Liver (tissue), 9 donors: ENCODE results near the gene FBF1. TPM values are rescaled to one million over a fixed set of nuclear protein-coding genes. Genes with fewer than 3 reads are reported as not detected.

Experiments
- DNase-seq: peaks from one replicate; pipeline ENCODE4 v3.0.0-alpha.2; 2017; ENCODE audit warnings: low spot score
- H3K27ac ChIP-seq, 2 donors: one replicate each; pipeline ENCODE4 v1.7.0; 2013; ENCODE audit warnings: inconsistent platforms in 2 of 2, low read length in 2 of 2, control low read depth in 1 of 2, low read depth in 1 of 2, mild to moderate bottlenecking in 1 of 2
- H3K27me3 ChIP-seq, 4 donors: one replicate each; pipeline versions ENCODE4 v1.6.1 to v1.7.0; 2013; ENCODE audit warnings: low read length in 3 of 4, inconsistent platforms in 1 of 4, mild to moderate bottlenecking in 1 of 4, moderate library complexity in 1 of 4; ENCODE audit not compliant: control insufficient read depth in 4 of 4, insufficient read depth in 4 of 4
- H3K36me3 ChIP-seq, 4 donors: one replicate each; pipeline versions ENCODE4 v1.6.1 to v1.7.0; 2013; ENCODE audit warnings: low read length in 3 of 4, mild to moderate bottlenecking in 3 of 4, low read depth in 1 of 4, moderate library complexity in 1 of 4; ENCODE audit not compliant: control insufficient read depth in 4 of 4, insufficient read depth in 3 of 4
- H3K4me1 ChIP-seq, 4 donors: one replicate each; pipeline versions ENCODE4 v1.6.1 to v1.7.0; 2013; ENCODE audit warnings: low read length in 3 of 4, mild to moderate bottlenecking in 3 of 4, moderate library complexity in 1 of 4; ENCODE audit not compliant: control insufficient read depth in 4 of 4, insufficient read depth in 4 of 4
- H3K4me3 ChIP-seq, 3 donors: one replicate each; pipeline versions ENCODE4 v1.6.1 to v1.7.0; 2013; ENCODE audit warnings: low read length in 3 of 3, control low read depth in 1 of 3, low read depth in 1 of 3, mild to moderate bottlenecking in 1 of 3
- H3K9ac ChIP-seq, 2 donors: one replicate each; pipeline ENCODE4 v1.7.0; 2013; ENCODE audit warnings: low read length in 2 of 2, mild to moderate bottlenecking in 2 of 2, moderate library complexity in 2 of 2, control low read depth in 1 of 2, low read depth in 1 of 2
- H3K9me3 ChIP-seq, 4 donors: one replicate each; pipeline versions ENCODE4 v1.6.1 to v1.7.0; 2013; ENCODE audit warnings: low read length in 3 of 4; ENCODE audit not compliant: control insufficient read depth in 4 of 4
- ATF3 ChIP-seq: IDR thresholded peaks from 2 replicates; pipeline ENCODE4 v1.6.1; 2016; ENCODE audit warnings: antibody characterized with exemption
- EGR1 ChIP-seq, 2 donors: IDR thresholded peaks; 2 replicates each; pipeline ENCODE4 v1.6.1; 2016 to 2018; ENCODE audit warnings: antibody characterized with exemption in 2 of 2, low read depth in 2 of 2
- FOXA1 ChIP-seq: IDR thresholded peaks from 2 replicates; pipeline ENCODE4 v1.6.1; 2016; ENCODE audit warnings: antibody characterized with exemption
- FOXA2 ChIP-seq: IDR thresholded peaks from 2 replicates; pipeline ENCODE4 v1.6.1; 2016; ENCODE audit warnings: antibody characterized with exemption
- GABPA ChIP-seq, 2 donors: IDR thresholded peaks in 1 of 2; conservative IDR thresholded peaks in 1 of 2; 2 replicates each; pipeline ENCODE4 v1.6.1; 2016; ENCODE audit warnings: antibody characterized with exemption in 2 of 2, mild to moderate bottlenecking in 1 of 2, moderate library complexity in 1 of 2
- HNF4A ChIP-seq, 2 donors: conservative IDR thresholded peaks; 2 replicates each; pipeline ENCODE4 v1.6.1; 2016; ENCODE audit warnings: antibody characterized with exemption in 2 of 2, mild to moderate bottlenecking in 2 of 2
- HNF4G ChIP-seq: IDR thresholded peaks from 2 replicates; pipeline ENCODE4 v1.6.1; 2016; ENCODE audit warnings: antibody characterized with exemption
- JUND ChIP-seq, 2 donors: IDR thresholded peaks; 2 replicates each; pipeline ENCODE4 v1.6.1; 2016; ENCODE audit warnings: antibody characterized with exemption in 2 of 2
- MAX ChIP-seq: IDR thresholded peaks from 2 replicates; pipeline ENCODE4 v1.6.1; 2016; ENCODE audit warnings: antibody characterized with exemption
- NR2F2 ChIP-seq: IDR thresholded peaks from 2 replicates; pipeline ENCODE4 v1.6.1; 2016; ENCODE audit warnings: antibody characterized with exemption
- RAD21 ChIP-seq, 2 donors: IDR thresholded peaks; 2 replicates each; pipeline ENCODE4 v1.6.1; 2016; ENCODE audit warnings: antibody characterized with exemption in 2 of 2, mild to moderate bottlenecking in 2 of 2
- REST ChIP-seq: IDR thresholded peaks from 2 replicates; pipeline ENCODE4 v1.6.1; 2016; ENCODE audit warnings: antibody characterized with exemption, mild to moderate bottlenecking
- SP1 ChIP-seq: IDR thresholded peaks from 2 replicates; pipeline ENCODE4 v1.6.1; 2018; ENCODE audit warnings: antibody characterized with exemption, mild to moderate bottlenecking
- TAF1 ChIP-seq: conservative IDR thresholded peaks from 2 replicates; pipeline ENCODE4 v1.6.1; 2016; ENCODE audit warnings: antibody characterized with exemption, mild to moderate bottlenecking
- YY1 ChIP-seq: IDR thresholded peaks from 2 replicates; pipeline ENCODE4 v1.6.1; 2016; ENCODE audit warnings: antibody characterized with exemption, mild to moderate bottlenecking
- ZBTB33 ChIP-seq: IDR thresholded peaks from 2 replicates; pipeline ENCODE4 v1.6.1; 2016; ENCODE audit warnings: antibody characterized with exemption
- WGBS: extraction: QIAGEN DNeasy Blood & Tissue Kit; methylation state at CpG from one replicate; pipeline ENCODE4 v1.1.7; 2013; 5-methylcytosine and 5-hydroxymethylcytosine counted together
- polyA plus RNA-seq, 2 donors: library from polyadenylated mRNA; stranded (reverse) in 1 of 2; unstranded in 1 of 2; fragments of 200-250 nt in 1 of 2; fragments of >200 nt in 1 of 2; fragmentation: Nextera tagmentation in 1 of 2; extraction: Ambion mirVana in 1 of 2; gene quantifications; one replicate each; pipeline versions ENCODE4 v1.2.1 to v1.2.3, GENCODE V29; 2013 to 2015
- total RNA-seq, 2 donors: library from RNA; depleted of rRNA; stranded (reverse); fragments of >200 nt; gene quantifications; one replicate each; pipeline ENCODE4 v1.2.3, GENCODE V29; 2014
- donor health status: healthy.
- donor health status: healthy.
- donor health status: healthy.
- donor health status: healthy.
- donor health status: healthy.

The FBF1 gene
- total and polyA plus RNA-seq, 4 donors = 0.39 to 5.6 (median 1.7) TPM

- DNase-seq = no peak
- Histone ChIP-seq H3K4me3 (no peak overlapping the region), H3K36me3 (peaks cover 2 to 32% (median 24%) of the 10 kb centered on the region in 4 donors), H3K27me3 (no peaks in the 10 kb centered on the region), H3K9ac (no peak overlapping the region), H3K4me1 (peaks cover 0 to 17% (median 9%) of the 10 kb centered on the region in 4 donors), H3K9me3 (no peaks in the 10 kb centered on the region), H3K27ac (no peak overlapping the region)
- 96% methylated on average over 4 of the region's 4 CpGs for WGBS
- TF ChIP-seq JUND (IDR thresholded peaks at IDR 0.05) (no peak), SP1 (no peak), ATF3 (no peak), MAX (no peak), HNF4A (conservative IDR thresholded peaks at IDR 0.05) (no peak), FOXA2 (no peak), TAF1 (no peak), FOXA1 (no peak), RAD21 (IDR thresholded peaks at IDR 0.05) (no peak), GABPA (IDR thresholded peaks at IDR 0.05 in 1 of 2, conservative IDR thresholded peaks at IDR 0.05 in 1 of 2) (no peak), NR2F2 (no peak), ZBTB33 (no peak), EGR1 (IDR thresholded peaks at IDR 0.05; ENCODE audit: low read depth in 2 of 2) (no peak), YY1 (no peak)
These were observed 1.6 kb upstream of the FBF1 start for GRCh38 chr17:75942473-75942872.

- WGBS = 27% methylated on average over 6 of the region's 6 CpGs
These were observed 589 bp upstream of the FBF1 start for GRCh38 chr17:75941442-75941819.

More at GRCh38 chr17:75941442-75941819, 589 bp upstream of the FBF1 start:
- H3K27ac ChIP-seq = peak overlapping the region; percentile 65 to 82
- H3K27me3 ChIP-seq = no peaks in the 10 kb centered on the region
- TF ChIP-seq NR2F2 = no peak
- no peak for TF ChIP-seq REST
- TF ChIP-seq TAF1 = no peak
- no peak for TF ChIP-seq ZBTB33
- TF ChIP-seq HNF4G = peak; percentile 10
- TF ChIP-seq RAD21 (IDR thresholded peaks at IDR 0.05) = no peak
- TF ChIP-seq GABPA (IDR thresholded peaks at IDR 0.05 in 1 of 2, conservative IDR thresholded peaks at IDR 0.05 in 1 of 2) = no peak
- H3K36me3 ChIP-seq = peaks cover 2 to 23% (median 18%) of the 10 kb centered on the region in 4 donors
- peaks cover 0 to 17% (median 9%) of the 10 kb centered on the region in 4 donors for H3K4me1 ChIP-seq
- H3K4me3 ChIP-seq = peak overlapping the region in 2 of 3 donors; percentile 24 to 30
- DNase-seq = no peak
- no peaks in the 10 kb centered on the region for H3K9me3 ChIP-seq
- H3K9ac ChIP-seq = no peak overlapping the region
